BJ (cell line): ENCODE results near the gene CEPT1. TPM values are rescaled to one million over a fixed set of nuclear protein-coding genes. Genes with fewer than 3 reads are reported as not detected.
"Not testable (repeated sequence)": the region's sequence is repeated elsewhere in the genome, so short reads cannot be mapped to it uniquely, and the experiment has no call there.

Experiments
- CTCF ChIA-PET: fragments of 350-600 bp; formaldehyde crosslinking; extraction: SDS; loops from one replicate; lab custom pipeline; 2021; ENCODE audit warnings: antibody characterized with exemption, inconsistent platforms; lab: Yijun Ruan, JAX
- POLR2A ChIA-PET: fragments of 300-600 bp; sonication (Branson Sonifier 250); formaldehyde crosslinking; extraction: SDS; loops from one replicate; lab custom pipeline; 2021; ENCODE audit warnings: antibody characterized with exemption; lab: Charles Lee
- DNase-seq: peaks from one replicate; pipeline ENCODE4 v3.0.0-alpha.2; 2011; ENCODE audit warnings: low read depth
- H3K27me3 ChIP-seq: 2 replicates; pipeline ENCODE4 v1.6.0; 2011; ENCODE audit warnings: low read length; ENCODE audit not compliant: control insufficient read depth, insufficient read depth
- H3K36me3 ChIP-seq: 2 replicates; pipeline ENCODE4 v1.5.1; 2011; ENCODE audit warnings: low read length; ENCODE audit not compliant: control insufficient read depth, insufficient read depth
- H3K4me3 ChIP-seq: 2 replicates; pipeline ENCODE4 v1.5.1; 2011; ENCODE audit warnings: low read depth, mild to moderate bottlenecking, control low read depth, low read length
- polyA minus RNA-seq: library from RNA; depleted of rRNA, polyadenylated mRNA; stranded (reverse); fragments of >200 nt; gene quantifications from 2 replicates; pipeline ENCODE4 v1.2.3, GENCODE V29; 2011; rRNA and poly(A)+ RNA removed
- polyA plus RNA-seq: library from polyadenylated mRNA; depleted of rRNA; stranded (reverse); fragments of >200 nt; gene quantifications from 2 replicates; pipeline ENCODE4 v1.2.3, GENCODE V29; 2011; rRNA removed
- TF ChIP-seq, protein P1 (sequence below): IDR thresholded peaks from 2 replicates; pipeline ENCODE4 v1.5.1; 2011; ENCODE audit warnings: low read depth, mild to moderate bottlenecking, control low read depth, inconsistent platforms, low read length, moderate library complexity; ENCODE audit not compliant: insufficient read depth

Gene CEPT1
- polyA plus RNA-seq (15.5 and 30.9 TPM in 2 replicates), polyA minus RNA-seq (19.8 and 22.0 TPM in 2 replicates)

DNA sequence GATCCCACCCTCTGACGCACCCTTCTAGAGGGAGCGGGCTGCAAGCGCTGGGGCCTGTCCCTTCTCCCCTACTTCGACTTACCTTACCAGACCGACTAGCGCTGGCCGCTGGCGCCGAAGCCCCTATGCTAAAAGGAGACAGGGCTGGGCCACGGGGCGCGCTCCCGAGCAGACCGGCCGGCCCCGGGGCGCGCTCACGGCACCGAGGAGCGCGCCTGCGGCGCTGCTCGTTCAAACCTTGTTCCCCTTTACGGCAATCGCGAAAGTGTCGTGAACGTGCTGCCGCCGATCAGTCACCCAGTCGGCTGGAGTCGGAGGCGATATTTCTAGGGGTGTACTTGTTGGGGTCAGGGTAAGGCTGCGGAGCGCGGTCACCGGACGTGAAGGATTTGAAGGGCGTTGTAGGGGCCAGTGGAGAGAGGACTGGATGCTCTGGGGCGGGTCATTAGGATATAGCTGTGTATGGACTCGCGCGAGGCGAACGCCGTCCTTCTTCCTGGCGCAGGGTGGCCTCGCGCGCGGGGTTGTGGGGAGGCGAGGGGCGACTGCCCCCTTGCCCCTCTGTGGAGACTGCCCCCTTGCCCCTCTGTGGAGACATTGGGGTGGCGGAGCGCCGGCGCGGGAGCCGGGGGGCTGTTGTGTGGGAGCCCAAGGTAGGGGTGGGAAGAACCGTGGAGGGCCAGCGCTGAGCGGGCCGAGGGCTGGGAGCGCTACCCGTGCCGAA is at the start of gene CEPT1, which contains the start of gene DRAM2:
Gene CEPT1, plus strand, starts transcription at position 268 of the 724 bp plus-strand sequence. CDS start 7,492 bp downstream, outside the sequence.
Gene DRAM2, minus strand, starts transcription at position 138 of the 724 bp plus-strand sequence. CDS start 8,539 bp downstream, outside the sequence.
- ChIA-PET CTCF (interaction anchor here (1.1 to 1.3 kb wide), 3 partner anchors 17 to 260 kb away, joined by 3 to 5 read pairs (median 3); no protein-coding TSS in a partner anchor), POLR2A (interaction anchor here (0.5 kb wide), 1 partner anchor 1765 kb away, joined by 3 read pairs; no protein-coding TSS in a partner anchor)
- DNase-seq = peak; percentile 68
- H3K27me3 ChIP-seq = no peaks in the 10 kb centered on the region
- H3K36me3 ChIP-seq = no peaks in the 10 kb centered on the region; the same call in 1 of the 2 replicates
- peak within 1 kb of the TSS; percentile 89 for H3K4me3 ChIP-seq
- TF ChIP-seq, protein P1, sequence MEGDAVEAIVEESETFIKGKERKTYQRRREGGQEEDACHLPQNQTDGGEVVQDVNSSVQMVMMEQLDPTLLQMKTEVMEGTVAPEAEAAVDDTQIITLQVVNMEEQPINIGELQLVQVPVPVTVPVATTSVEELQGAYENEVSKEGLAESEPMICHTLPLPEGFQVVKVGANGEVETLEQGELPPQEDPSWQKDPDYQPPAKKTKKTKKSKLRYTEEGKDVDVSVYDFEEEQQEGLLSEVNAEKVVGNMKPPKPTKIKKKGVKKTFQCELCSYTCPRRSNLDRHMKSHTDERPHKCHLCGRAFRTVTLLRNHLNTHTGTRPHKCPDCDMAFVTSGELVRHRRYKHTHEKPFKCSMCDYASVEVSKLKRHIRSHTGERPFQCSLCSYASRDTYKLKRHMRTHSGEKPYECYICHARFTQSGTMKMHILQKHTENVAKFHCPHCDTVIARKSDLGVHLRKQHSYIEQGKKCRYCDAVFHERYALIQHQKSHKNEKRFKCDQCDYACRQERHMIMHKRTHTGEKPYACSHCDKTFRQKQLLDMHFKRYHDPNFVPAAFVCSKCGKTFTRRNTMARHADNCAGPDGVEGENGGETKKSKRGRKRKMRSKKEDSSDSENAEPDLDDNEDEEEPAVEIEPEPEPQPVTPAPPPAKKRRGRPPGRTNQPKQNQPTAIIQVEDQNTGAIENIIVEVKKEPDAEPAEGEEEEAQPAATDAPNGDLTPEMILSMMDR = 0 out of 2 replicates have a peak, but pooled peaks have one; percentile 11

DNA sequence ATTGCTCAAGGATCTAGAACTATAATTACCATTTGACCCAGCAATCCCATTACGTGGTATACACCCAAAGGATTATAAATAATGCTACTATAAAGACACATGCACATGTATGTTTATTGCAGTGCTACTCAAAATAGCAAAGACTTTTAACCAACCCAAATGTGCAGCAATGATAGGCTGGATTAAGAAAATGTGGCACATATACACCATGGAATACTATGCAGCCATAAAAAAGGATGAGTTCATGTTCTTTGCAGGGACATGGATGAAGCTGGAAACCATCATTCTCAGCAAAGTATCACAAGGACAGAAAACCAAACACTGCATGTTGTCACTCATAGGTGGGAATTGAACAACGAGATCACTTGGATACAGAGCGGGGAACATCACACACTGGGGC is 44.6 kb upstream of the CEPT1 start:
- H3K36me3 ChIP-seq, DNase-seq, POLR2A ChIA-PET, H3K4me3 ChIP-seq, H3K27me3 ChIP-seq: not testable (repeated sequence)
- CTCF ChIA-PET = interaction anchor here (0.6 kb wide), 1 partner anchor 295 kb away, joined by 3 read pairs; no protein-coding TSS in a partner anchor

DNA sequence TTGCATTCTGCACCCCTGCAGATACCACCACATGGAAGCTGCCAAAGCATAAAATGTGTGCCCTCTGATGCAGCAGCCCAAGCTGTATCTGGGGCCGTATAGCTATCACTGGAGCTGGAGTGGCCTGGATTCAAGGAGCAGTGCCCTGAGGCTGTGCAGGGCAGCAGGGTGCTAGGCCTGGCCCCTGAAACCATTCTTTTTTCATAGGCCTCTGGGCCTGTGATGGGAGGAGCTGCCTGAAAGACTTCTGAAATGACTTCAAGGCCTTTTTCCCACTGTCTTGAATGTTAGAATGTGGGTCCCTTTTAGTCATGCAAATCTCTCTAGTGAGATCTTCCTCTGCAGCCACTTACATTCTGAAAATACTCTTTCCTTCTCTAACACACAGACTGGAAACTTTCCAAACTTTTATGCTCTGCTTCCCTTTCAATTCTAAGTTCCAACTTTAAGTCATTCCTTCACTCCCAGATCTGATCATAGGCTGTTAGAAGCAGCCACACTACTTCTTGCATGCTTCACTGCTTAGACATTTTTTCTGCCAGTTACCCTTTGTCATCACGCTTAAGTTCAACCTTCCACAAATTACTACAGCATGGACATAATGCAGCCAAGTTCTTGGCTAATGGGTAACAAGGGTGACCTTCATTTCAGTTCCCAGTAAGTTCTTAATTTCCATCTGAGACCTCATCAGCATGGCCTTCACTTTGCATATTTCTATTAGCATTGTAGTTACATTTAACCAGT is 42.5 kb upstream of the CEPT1 start:
- TF ChIP-seq, protein P1 = no peak
- no peak for DNase-seq
- POLR2A ChIA-PET = no interaction called here
- H3K4me3 ChIP-seq = no peak overlapping the region
- CTCF ChIA-PET = interaction anchor here (1.0 kb wide), 1 partner anchor 14 kb away, joined by 3 read pairs; no protein-coding TSS in a partner anchor
- H3K36me3 ChIP-seq = no peaks in the 10 kb centered on the region
- no peaks in the 10 kb centered on the region for H3K27me3 ChIP-seq

DNA sequence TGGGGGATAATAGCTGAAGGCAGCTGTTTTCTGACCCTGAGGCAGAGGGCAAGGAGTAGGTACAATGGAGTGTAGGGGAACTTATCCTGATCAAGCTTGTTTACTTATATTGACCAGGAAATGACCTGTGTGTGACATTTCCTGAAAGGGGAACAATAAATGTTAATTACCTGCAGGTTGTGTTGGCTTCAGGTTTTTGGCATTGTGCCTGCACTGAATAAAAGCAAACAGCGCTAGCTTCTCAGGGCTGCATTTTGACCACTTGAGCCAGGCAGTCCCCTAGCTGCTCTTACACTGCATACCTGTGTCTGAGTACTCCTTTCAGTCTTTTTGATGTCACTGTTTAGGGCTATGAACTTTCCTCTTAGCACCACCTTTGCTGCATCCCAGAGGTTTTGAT is 40.7 kb upstream of the CEPT1 start:
- CTCF ChIA-PET = no interaction called here
- H3K27me3 ChIP-seq = no peaks in the 10 kb centered on the region

DNA sequence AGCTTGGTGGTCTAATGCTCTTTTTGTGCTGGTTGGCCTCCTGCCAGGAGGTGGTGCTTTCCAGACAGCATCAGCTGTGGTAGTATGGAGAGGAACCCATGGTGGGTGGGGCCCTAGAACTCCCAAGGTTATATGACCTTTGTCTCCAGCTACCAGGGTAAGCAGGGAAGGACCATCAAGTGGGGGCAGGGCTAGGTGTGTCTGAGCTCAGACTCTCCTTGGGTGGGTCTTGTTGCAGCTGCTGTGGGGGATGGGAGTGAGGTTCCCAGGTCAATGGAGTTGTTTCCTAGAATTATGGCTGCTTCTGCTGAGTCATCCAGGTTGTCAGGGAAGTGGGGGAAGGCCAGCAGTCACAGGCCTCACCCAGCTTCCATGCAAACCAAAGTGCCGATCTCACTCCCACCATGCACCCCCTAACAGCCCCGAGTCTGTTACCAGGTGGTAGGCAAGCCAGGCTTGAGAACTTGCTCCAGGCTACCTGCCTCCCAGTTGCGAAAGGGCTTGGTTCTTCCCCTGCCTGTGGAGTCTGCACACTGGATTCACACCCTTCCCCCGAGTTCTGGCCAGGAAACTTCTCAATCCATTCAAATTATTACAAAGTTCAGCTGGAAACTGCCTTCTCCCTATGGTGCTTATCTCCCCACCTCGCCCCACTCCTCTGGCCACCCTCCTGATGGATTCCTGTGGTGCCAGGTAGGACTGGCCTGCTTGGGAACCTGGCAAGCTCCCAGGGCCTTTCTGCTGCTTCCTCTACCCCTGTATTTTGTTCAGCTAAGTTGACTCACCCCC is 38.0 kb upstream of the CEPT1 start:
- no peaks in the 10 kb centered on the region for H3K27me3 ChIP-seq
- CTCF ChIA-PET = no interaction called here
- H3K4me3 ChIP-seq = no peak overlapping the region
- POLR2A ChIA-PET = no interaction called here
- TF ChIP-seq, protein P1 = no peak
- DNase-seq = no peak
- no peaks in the 10 kb centered on the region for H3K36me3 ChIP-seq

More for the DNA sequence above, 40.7 kb upstream of the CEPT1 start:
- TF ChIP-seq, protein P1 = no peak
- Histone ChIP-seq H3K4me3 (no peak overlapping the region), H3K36me3 (no peaks in the 10 kb centered on the region)
- POLR2A ChIA-PET = no interaction called here
- no peak for DNase-seq
